NOMO-1 treated with DMSO at 0.1 percent for 48 hours (cell line): ENCODE data around the gene ZNF446.

Source experiments
- DNase-seq: peaks from one replicate; lab custom pipeline; 2025; ENCODE audit not compliant: unreplicated experiment; lab: John Stamatoyannopoulos, UW

Gene ZNF446

GRCh38 chr19:58520257-58520599 lies 44.1 kb downstream of the ZNF446 start:
- no peak for DNase-seq

- DNase-seq = no peak
Measured at GRCh38 chr19:58521651-58522050, 45.5 kb downstream of the ZNF446 start.

DNA sequence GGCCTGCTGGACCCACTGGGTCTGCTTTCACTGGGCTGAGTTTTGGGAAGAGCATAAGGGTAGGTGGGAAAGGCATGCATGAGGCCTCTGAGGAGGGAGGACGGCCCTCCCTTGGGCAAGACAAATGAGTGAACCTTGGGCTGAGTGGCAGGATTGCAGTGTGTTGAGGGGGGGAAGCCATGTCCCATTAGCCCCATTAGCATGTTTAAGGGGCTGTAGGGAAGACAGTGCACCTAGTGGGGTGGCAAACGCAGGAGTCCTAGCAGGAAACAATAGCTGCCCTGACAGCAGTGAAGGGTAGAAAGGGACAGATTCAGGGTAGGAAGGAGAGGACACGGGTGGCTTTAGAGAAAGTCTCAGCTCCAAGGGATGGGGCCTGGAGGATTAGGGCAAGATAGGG lies 46.6 kb downstream of the ZNF446 start:
- DNase-seq = no peak

GRCh38 chr19:58529405-58529804 lies 53.3 kb downstream of the ZNF446 start:
- DNase-seq = no peak
